GM23338 (cell line): ENCODE results near the gene CFLAR. TPM values are rescaled to one million over a fixed set of nuclear protein-coding genes. Genes with fewer than 3 reads are reported as not detected.

ENCODE experiments used
- ATAC-seq: fragments of 200-7000 bp; cut with Tn5 transposase; 3 replicates; pipeline ENCODE4 v1.9.1; 2020
- DNase-seq: peaks from one replicate; pipeline ENCODE4 v3.0.0-alpha.2; 2015; ENCODE audit warnings: low spot score
- H2AFZ ChIP-seq: fragments of 200-600 bp; sonication (generic); 2 replicates; pipeline ENCODE4 v1.8.0; 2016; ENCODE audit warnings: antibody characterized with exemption, mild to moderate bottlenecking, moderate library complexity
- H3F3A ChIP-seq: fragments of 200-600 bp; sonication (generic); replicated peaks from 2 replicates; pipeline ENCODE4 v1.8.0; 2017; ENCODE audit warnings: antibody characterized with exemption, mixed run types, low read depth
- H3K27ac ChIP-seq: fragments of 200-600 bp; sonication (generic); 2 replicates; pipeline ENCODE4 v1.6.1; 2016; ENCODE audit warnings: low read depth
- H3K27me3 ChIP-seq: fragments of 200-600 bp; sonication (generic); 2 replicates; pipeline ENCODE4 v1.8.0; 2016; ENCODE audit warnings: mild to moderate bottlenecking, mixed run types, moderate library complexity; ENCODE audit not compliant: insufficient read depth
- H3K36me3 ChIP-seq: fragments of 200-600 bp; sonication (generic); 2 replicates; pipeline ENCODE4 v1.8.0; 2016; ENCODE audit warnings: mild to moderate bottlenecking; ENCODE audit not compliant: insufficient read depth
- H3K4me1 ChIP-seq: fragments of 200-600 bp; sonication (generic); 2 replicates; pipeline ENCODE4 v1.8.0; 2016; ENCODE audit warnings: mild to moderate bottlenecking, moderate library complexity; ENCODE audit not compliant: insufficient read depth
- H3K4me2 ChIP-seq: fragments of 200-600 bp; sonication (generic); 2 replicates; pipeline ENCODE4 v1.7.1; 2017; ENCODE audit warnings: mixed run types
- H3K4me3 ChIP-seq: fragments of 200-600 bp; sonication (generic); 2 replicates; pipeline ENCODE4 v1.6.1; 2016; ENCODE audit warnings: mixed run types
- H3K79me2 ChIP-seq: fragments of 200-600 bp; sonication (generic); replicated peaks from 2 replicates; pipeline ENCODE4 v1.8.0; 2017; ENCODE audit warnings: mild to moderate bottlenecking; ENCODE audit not compliant: insufficient read depth
- H3K9me2 ChIP-seq: fragments of 200-600 bp; sonication (generic); 2 replicates; pipeline ENCODE4 v1.8.0; 2017; ENCODE audit not compliant: insufficient read depth
- H4K20me1 ChIP-seq: fragments of 200-600 bp; sonication (generic); replicated peaks from 2 replicates; pipeline ENCODE4 v1.8.0; 2017; ENCODE audit warnings: mild to moderate bottlenecking; ENCODE audit not compliant: insufficient read depth
- H3K27ac Mint-ChIP-seq: 2 replicates; pipeline ENCODE4 v1.8.0; 2020; ENCODE audit warnings: inconsistent platforms, mild to moderate bottlenecking, moderate library complexity, mixed read lengths
- H3K27me3 Mint-ChIP-seq: 3 replicates; pipeline ENCODE4 v1.8.0; 2022; ENCODE audit warnings: low read depth, mild to moderate bottlenecking, moderate library complexity, mixed read lengths, inconsistent platforms; ENCODE audit not compliant: insufficient read depth, poor library complexity
- H3K36me3 Mint-ChIP-seq: 3 replicates; pipeline ENCODE4 v1.8.0; 2021; ENCODE audit warnings: low read depth, mild to moderate bottlenecking, inconsistent platforms, moderate library complexity, mixed read lengths
- H3K4me1 Mint-ChIP-seq: 3 replicates; pipeline ENCODE4 v1.8.0; 2020; ENCODE audit warnings: mild to moderate bottlenecking, inconsistent platforms, mixed read lengths
- H3K4me3 Mint-ChIP-seq: 3 replicates; pipeline ENCODE4 v1.8.0; 2021; ENCODE audit warnings: moderate library complexity, mild to moderate bottlenecking, inconsistent platforms, mixed read lengths
- H3K9me3 Mint-ChIP-seq: 3 replicates; pipeline ENCODE4 v1.8.0; 2020; ENCODE audit warnings: moderate library complexity, mild to moderate bottlenecking, inconsistent platforms, mixed read lengths
- CREB1 ChIP-seq: fragments of 250-450 bp; sonication (Bioruptor Pico); IDR thresholded peaks from 2 replicates; pipeline ENCODE4 v1.5.0; 2020; ENCODE audit warnings: low read depth, mild to moderate bottlenecking, moderate library complexity
- EZH2 ChIP-seq: fragments of 200-600 bp; sonication (generic); IDR thresholded peaks from one replicate; pipeline ENCODE4 v1.8.0; 2017; ENCODE audit warnings: antibody characterized with exemption, mild to moderate bottlenecking, low read depth; ENCODE audit not compliant: unreplicated experiment
- NANOG ChIP-seq: IDR thresholded peaks from 2 replicates; pipeline ENCODE4 v1.6.1; 2016; ENCODE audit warnings: antibody characterized with exemption, borderline replicate concordance
- POLR2AphosphoS5 ChIP-seq: IDR thresholded peaks from 2 replicates; pipeline ENCODE4 v1.6.1; 2016; ENCODE audit warnings: antibody characterized with exemption, low read depth
- STAT1 ChIP-seq: IDR thresholded peaks from one replicate; pipeline ENCODE4 v1.6.1; 2016; ENCODE audit warnings: antibody characterized with exemption; ENCODE audit not compliant: unreplicated experiment
- ZNF114 ChIP-seq: fragments of 250-450 bp; sonication (Bioruptor Pico); IDR thresholded peaks from 2 replicates; pipeline ENCODE4 v1.5.0; 2020; ENCODE audit warnings: mild to moderate bottlenecking, moderate library complexity
- ZNF462 ChIP-seq: fragments of 250-450 bp; sonication (Bioruptor Pico); IDR thresholded peaks from 2 replicates; pipeline ENCODE4 v1.5.0; 2020; ENCODE audit warnings: mild to moderate bottlenecking, moderate library complexity
- polyA plus RNA-seq: library from polyadenylated mRNA; unstranded; fragments of >200 nt; fragmentation: Nextera tagmentation; extraction: Ambion mirVana; gene quantifications from 2 replicates; pipeline ENCODE4 v1.2.1, GENCODE V29; 2016
- total RNA-seq: library from RNA; depleted of rRNA; stranded (reverse); fragments of >200 nt; shearing (Covaris generic); gene quantifications from 2 replicates; pipeline ENCODE4 v1.2.3, GENCODE V29; 2014
- TF ChIP-seq, protein P1 (sequence below), 2 experiments: fragments of 200-600 bp in 1 of 2; sonication (generic) in 1 of 2; conservative IDR thresholded peaks; 2 replicates each; pipeline versions ENCODE4 v1.5.1 to v1.6.1; 2016 to 2017; ENCODE audit warnings: antibody characterized with exemption in 2 of 2, low read depth in 2 of 2, mild to moderate bottlenecking in 2 of 2, moderate library complexity in 1 of 2
- TF ChIP-seq, protein P2 (sequence below): IDR thresholded peaks from 2 replicates; pipeline ENCODE4 v1.6.1; 2016; ENCODE audit warnings: antibody characterized with exemption

CFLAR gene
- total and polyA plus RNA-seq, 2 experiments from 2014 or later: 10.1 to 15.1 TPM

DNA sequence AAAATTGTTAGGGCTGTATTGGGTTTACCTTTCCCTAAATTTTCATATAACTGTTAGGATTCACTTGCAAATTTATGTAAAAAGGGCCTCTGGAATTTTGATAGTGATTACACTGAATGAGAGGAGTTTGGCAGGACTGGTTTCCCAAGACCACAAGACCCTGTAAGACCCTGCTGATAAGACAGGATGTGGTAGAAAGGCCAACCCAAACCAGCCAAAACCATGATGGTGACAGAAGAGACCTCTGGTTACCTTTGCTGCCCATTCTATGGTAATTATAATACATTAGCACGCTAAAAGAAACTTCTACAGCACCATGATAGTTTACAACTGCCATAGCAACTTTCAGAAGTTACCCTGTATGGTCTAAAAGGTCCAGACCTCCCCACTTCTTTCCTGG is 58.7 kb downstream of the CFLAR start (continued):
- TF ChIP-seq, protein P1, sequence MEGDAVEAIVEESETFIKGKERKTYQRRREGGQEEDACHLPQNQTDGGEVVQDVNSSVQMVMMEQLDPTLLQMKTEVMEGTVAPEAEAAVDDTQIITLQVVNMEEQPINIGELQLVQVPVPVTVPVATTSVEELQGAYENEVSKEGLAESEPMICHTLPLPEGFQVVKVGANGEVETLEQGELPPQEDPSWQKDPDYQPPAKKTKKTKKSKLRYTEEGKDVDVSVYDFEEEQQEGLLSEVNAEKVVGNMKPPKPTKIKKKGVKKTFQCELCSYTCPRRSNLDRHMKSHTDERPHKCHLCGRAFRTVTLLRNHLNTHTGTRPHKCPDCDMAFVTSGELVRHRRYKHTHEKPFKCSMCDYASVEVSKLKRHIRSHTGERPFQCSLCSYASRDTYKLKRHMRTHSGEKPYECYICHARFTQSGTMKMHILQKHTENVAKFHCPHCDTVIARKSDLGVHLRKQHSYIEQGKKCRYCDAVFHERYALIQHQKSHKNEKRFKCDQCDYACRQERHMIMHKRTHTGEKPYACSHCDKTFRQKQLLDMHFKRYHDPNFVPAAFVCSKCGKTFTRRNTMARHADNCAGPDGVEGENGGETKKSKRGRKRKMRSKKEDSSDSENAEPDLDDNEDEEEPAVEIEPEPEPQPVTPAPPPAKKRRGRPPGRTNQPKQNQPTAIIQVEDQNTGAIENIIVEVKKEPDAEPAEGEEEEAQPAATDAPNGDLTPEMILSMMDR (conservative IDR thresholded peaks at IDR 0.05; ENCODE audit: low read depth in 2 of 2): no peak
- TF ChIP-seq POLR2AphosphoS5: no peak
- TF ChIP-seq, protein P2, sequence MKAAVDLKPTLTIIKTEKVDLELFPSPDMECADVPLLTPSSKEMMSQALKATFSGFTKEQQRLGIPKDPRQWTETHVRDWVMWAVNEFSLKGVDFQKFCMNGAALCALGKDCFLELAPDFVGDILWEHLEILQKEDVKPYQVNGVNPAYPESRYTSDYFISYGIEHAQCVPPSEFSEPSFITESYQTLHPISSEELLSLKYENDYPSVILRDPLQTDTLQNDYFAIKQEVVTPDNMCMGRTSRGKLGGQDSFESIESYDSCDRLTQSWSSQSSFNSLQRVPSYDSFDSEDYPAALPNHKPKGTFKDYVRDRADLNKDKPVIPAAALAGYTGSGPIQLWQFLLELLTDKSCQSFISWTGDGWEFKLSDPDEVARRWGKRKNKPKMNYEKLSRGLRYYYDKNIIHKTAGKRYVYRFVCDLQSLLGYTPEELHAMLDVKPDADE: no peak

GRCh38 chr2:201176081-201176481 is 60.1 kb downstream of the CFLAR start:
- no peaks in the 10 kb centered on the region for H3K9me2 ChIP-seq
- H3K27me3 Mint-ChIP-seq: peaks cover 11% of the 10 kb centered on the region
- TF ChIP-seq CREB1 (no peak), NANOG (no peak), ZNF462 (CRISPR knock-in tag) (no peak), ZNF114 (CRISPR knock-in tag) (no peak), EZH2 (no peak), STAT1 (no peak)
- TF ChIP-seq, protein P2: no peak
- TF ChIP-seq, protein P1 (conservative IDR thresholded peaks at IDR 0.05; ENCODE audit: low read depth in 2 of 2): no peak

More at GRCh38 chr2:201176081-201176481, 60.1 kb downstream of the CFLAR start:
- no peak overlapping the region for H3K27ac ChIP-seq
- DNase-seq (no peak), ATAC-seq (no peak)
- no peak overlapping the region for H3K4me2 ChIP-seq
- no peak overlapping the region for H2AFZ ChIP-seq
- H3K9me3 Mint-ChIP-seq: peaks cover 32% of the 10 kb centered on the region
- H3K4me3 Mint-ChIP-seq: no peak overlapping the region
- H3K27ac Mint-ChIP-seq: no peak overlapping the region
- peaks cover 17% of the 10 kb centered on the region for H3K36me3 Mint-ChIP-seq
- H3K4me1 ChIP-seq: peaks cover 15% of the 10 kb centered on the region
- H4K20me1 ChIP-seq: no peaks in the 10 kb centered on the region
- no peak overlapping the region for H3K4me3 ChIP-seq
- H3K79me2 ChIP-seq: no peaks in the 10 kb centered on the region
- peaks cover 3% of the 10 kb centered on the region; the same call in 1 of the 2 replicates for H3F3A ChIP-seq
- H3K36me3 ChIP-seq: no peaks in the 10 kb centered on the region
- H3K27me3 ChIP-seq: no peaks in the 10 kb centered on the region
- peaks cover 16% of the 10 kb centered on the region for H3K4me1 Mint-ChIP-seq
